ENCODE measurements around the gene SFXN5. TPM values are rescaled to one million over a fixed set of nuclear protein-coding genes. Genes with fewer than 3 reads are reported as not detected.

Gene SFXN5
- total RNA-seq, 1 donor from 2014 or later, result 9.3 TPM

GRCh38 chr2:72933646-72934151 lies 137.8 kb downstream of the SFXN5 start:
- Histone ChIP-seq H3K36me3 (no peaks in the 10 kb centered on the region), H3K4me1 (no peaks in the 10 kb centered on the region), H3K9me3 (no peaks in the 10 kb centered on the region), H3K27ac (no peak overlapping the region), H3K27me3 (no peaks in the 10 kb centered on the region), H3K4me3 (no peak overlapping the region)
- no peak for TF ChIP-seq CTCF (IDR thresholded peaks at IDR 0.05)
- DNase-seq (ENCODE audit: low spot score in 2 of 2), result no peak
- intact Hi-C loops (cut with DNase I), result no loop called here

- no peak overlapping the region for H3K4me3 ChIP-seq
- no peaks in the 10 kb centered on the region for H3K27me3 ChIP-seq
- no peak for DNase-seq (ENCODE audit: low spot score in 2 of 2)
- intact Hi-C loops (cut with DNase I), result no loop called here
- TF ChIP-seq CTCF (IDR thresholded peaks at IDR 0.05), result no peak
- no peaks in the 10 kb centered on the region for H3K9me3 ChIP-seq
- H3K27ac ChIP-seq, result no peak overlapping the region
- H3K36me3 ChIP-seq, result no peaks in the 10 kb centered on the region
- no peaks in the 10 kb centered on the region for H3K4me1 ChIP-seq
Observed at GRCh38 chr2:72933207-72933606, 138.3 kb downstream of the SFXN5 start.

- H3K9me3 ChIP-seq, result no peaks in the 10 kb centered on the region
- DNase-seq (ENCODE audit: low spot score in 2 of 2), result no peak
- intact Hi-C loops (cut with DNase I), result no loop called here
- H3K27me3 ChIP-seq, result no peaks in the 10 kb centered on the region
- no peak overlapping the region for H3K27ac ChIP-seq
- TF ChIP-seq CTCF (IDR thresholded peaks at IDR 0.05), result no peak
- no peaks in the 10 kb centered on the region for H3K36me3 ChIP-seq
- H3K4me1 ChIP-seq, result no peaks in the 10 kb centered on the region
- no peak overlapping the region for H3K4me3 ChIP-seq
Observed at GRCh38 chr2:72932805-72933204, 138.7 kb downstream of the SFXN5 start.

DNA sequence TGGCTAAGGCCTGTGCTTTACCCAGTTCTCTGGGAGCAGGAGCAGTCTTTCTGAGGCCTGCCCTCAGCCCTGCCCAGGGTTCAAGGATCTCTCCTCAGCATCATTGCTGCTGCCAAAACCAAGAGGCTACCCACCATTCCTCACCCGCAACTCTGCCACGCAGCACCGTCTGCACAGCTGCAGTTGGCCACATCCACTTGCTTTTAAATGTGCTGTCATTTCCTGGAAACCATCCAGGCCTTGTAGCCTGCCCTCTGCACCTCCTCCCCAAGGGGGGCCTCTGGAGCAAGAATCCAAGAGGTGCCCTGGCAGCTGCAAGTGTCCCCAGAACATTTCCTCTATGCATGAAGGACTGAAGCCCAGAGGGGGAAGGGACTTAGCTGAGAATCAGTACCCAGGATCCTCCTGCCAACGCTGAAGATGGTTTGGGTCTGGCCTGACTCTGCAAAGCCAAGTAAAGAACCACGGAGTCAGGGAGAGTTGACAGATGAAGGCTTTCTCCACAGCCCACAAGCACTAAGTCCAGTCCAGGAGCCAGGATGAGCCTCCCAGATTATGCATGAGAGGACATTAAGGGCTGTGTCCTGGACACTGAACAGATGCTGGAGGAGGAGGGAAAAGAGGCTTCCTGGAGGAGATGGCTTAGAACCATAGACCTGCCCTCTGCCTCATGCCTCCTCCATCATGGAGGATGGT lies 139.3 kb downstream of the SFXN5 start:
- no peak for TF ChIP-seq CTCF (IDR thresholded peaks at IDR 0.05)
- Histone ChIP-seq H3K36me3 (no peaks in the 10 kb centered on the region), H3K9me3 (no peaks in the 10 kb centered on the region), H3K4me3 (no peak overlapping the region), H3K4me1 (no peaks in the 10 kb centered on the region), H3K27me3 (no peaks in the 10 kb centered on the region), H3K27ac (no peak overlapping the region)
- no peak for DNase-seq (ENCODE audit: low spot score in 2 of 2)
- intact Hi-C loops (cut with DNase I), result no loop called here

DNA sequence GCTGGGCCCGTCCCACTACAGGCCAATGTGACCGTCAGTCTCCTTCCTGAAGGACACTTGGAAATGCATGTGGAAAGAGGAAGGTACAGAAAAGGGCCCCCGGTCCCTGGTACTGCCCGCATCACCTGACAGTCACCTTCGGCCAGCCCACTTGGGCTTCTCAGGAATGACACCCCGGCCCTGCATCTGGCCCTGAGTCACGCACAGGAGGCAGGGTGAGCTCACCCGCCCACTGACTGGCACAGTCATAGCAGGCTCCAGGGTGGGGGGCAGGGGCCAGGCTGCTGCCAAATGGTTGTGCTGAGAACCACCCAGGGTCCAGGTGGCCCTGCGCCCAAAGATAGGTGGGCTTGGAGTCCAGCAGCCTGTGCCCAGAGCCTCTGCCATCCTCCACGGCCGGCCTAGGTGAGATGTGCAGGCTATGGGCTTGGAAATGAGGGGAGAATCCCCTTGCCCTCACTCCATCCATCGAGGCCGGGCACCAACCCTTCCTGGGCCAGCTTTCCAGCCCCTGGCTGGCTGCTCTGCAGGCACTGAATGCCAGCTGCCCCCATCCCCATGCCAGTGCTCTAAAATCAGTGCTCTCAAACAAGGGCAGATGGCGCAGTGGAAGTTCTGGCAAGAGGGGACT lies 140.1 kb downstream of the SFXN5 start:
- TF ChIP-seq CTCF (IDR thresholded peaks at IDR 0.05), result no peak
- Histone ChIP-seq H3K4me3 (no peak overlapping the region), H3K36me3 (no peaks in the 10 kb centered on the region), H3K9me3 (no peaks in the 10 kb centered on the region), H3K27ac (no peak overlapping the region), H3K27me3 (no peaks in the 10 kb centered on the region), H3K4me1 (no peaks in the 10 kb centered on the region)
- intact Hi-C loops (cut with DNase I), result no loop called here
- DNase-seq (ENCODE audit: low spot score in 2 of 2), result no peak
